Upper lobe of left lung (tissue), 4 donors: ENCODE results near the gene FTO.

Source experiments
- CTCF ChIP-seq, 6 experiments: fragments of 450-650 bp in 4 of 6; fragments of 200-600 bp in 2 of 6; sonication (generic) in 2 of 6; IDR thresholded peaks; one replicate each; pipeline ENCODE4 v1.5.1; 2016 to 2019; ENCODE audit warnings: antibody characterized with exemption in 6 of 6
- EP300 ChIP-seq, 4 donors: sonication (generic); formaldehyde crosslinking; IDR thresholded peaks; one replicate each; pipeline ENCODE4 v1.5.1; 2017; ENCODE audit warnings: antibody characterized with exemption in 4 of 4, control low read depth in 2 of 4
- POLR2A ChIP-seq, 4 donors: fragments of 450-650 bp; IDR thresholded peaks; one replicate each; pipeline ENCODE4 v1.5.1; 2016 to 2017; ENCODE audit warnings: antibody characterized with exemption in 4 of 4, mild to moderate bottlenecking in 2 of 4
- POLR2AphosphoS5 ChIP-seq, 2 donors: sonication (generic); formaldehyde crosslinking; IDR thresholded peaks; one replicate each; pipeline ENCODE4 v1.5.1; 2017; ENCODE audit warnings: antibody characterized with exemption in 2 of 2

GRCh38 chr16:53837426-53837825 lies 133.5 kb downstream of the FTO start:
- TF ChIP-seq POLR2A (IDR thresholded peaks at IDR 0.05) = no peak
- no peak for TF ChIP-seq CTCF (IDR thresholded peaks at IDR 0.05)
- no peak for TF ChIP-seq POLR2AphosphoS5 (IDR thresholded peaks at IDR 0.05)
- no peak for TF ChIP-seq EP300 (IDR thresholded peaks at IDR 0.05)
